WTC11 (cell line): ENCODE results near the gene ZNHIT3.

Experiments
- FOXJ3 ChIP-seq: sonication (generic); formaldehyde crosslinking; IDR thresholded peaks from 2 replicates; pipeline ENCODE4 v1.9.0; 2021; ENCODE audit warnings: missing genetic modification reagents, mild to moderate bottlenecking, borderline replicate concordance
- JUN ChIP-seq: sonication (generic); formaldehyde crosslinking; IDR thresholded peaks from 2 replicates; pipeline ENCODE4 v1.8.0; 2023; ENCODE audit warnings: mild to moderate bottlenecking, missing genetic modification reagents
- NR3C1 ChIP-seq: sonication (generic); formaldehyde crosslinking; conservative IDR thresholded peaks from 2 replicates; pipeline ENCODE4 v1.8.1; 2023; ENCODE audit warnings: low read depth, mild to moderate bottlenecking, missing genetic modification reagents
- USF2 ChIP-seq: sonication (generic); formaldehyde crosslinking; IDR thresholded peaks from 2 replicates; pipeline ENCODE4 v1.8.1; 2023; ENCODE audit warnings: mild to moderate bottlenecking, missing genetic modification reagents, moderate library complexity
- ZNF138 ChIP-seq: sonication (generic); formaldehyde crosslinking; conservative IDR thresholded peaks from 2 replicates; pipeline ENCODE4 v1.8.1; 2022; ENCODE audit warnings: mild to moderate bottlenecking, moderate library complexity, missing genetic modification reagents
- ZNF416 ChIP-seq: fragments of 250-450 bp; sonication (Bioruptor Pico); IDR thresholded peaks from 2 replicates; pipeline ENCODE4 v1.9.0; 2021; ENCODE audit warnings: mild to moderate bottlenecking, inconsistent platforms
- TF ChIP-seq, protein P1 (sequence below): fragments of 200-600 bp; IDR thresholded peaks from 2 replicates; pipeline ENCODE4 v1.8.0; 2022; ENCODE audit warnings: antibody characterized with exemption

DNA sequence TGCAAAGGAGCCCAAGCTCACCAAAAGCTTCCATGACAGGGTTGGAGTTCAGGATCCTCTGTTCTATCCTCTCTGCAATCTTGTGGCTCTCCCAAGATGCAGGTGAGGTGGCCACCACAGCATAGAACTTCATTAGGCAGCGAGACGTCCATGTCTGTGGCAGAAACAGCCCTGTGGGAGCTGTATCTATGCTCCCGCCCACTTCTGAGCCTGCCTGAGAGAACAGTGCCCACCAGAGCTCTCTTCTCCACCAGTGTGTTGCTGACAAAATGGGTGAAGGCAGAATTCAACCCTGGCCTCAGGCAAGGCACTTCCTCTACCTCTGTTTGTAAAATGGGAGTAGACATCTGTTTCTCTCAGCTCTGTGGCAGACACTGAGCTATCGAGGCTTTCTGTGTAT is 29.4 kb downstream of the ZNHIT3 start:
- TF ChIP-seq, protein P1, sequence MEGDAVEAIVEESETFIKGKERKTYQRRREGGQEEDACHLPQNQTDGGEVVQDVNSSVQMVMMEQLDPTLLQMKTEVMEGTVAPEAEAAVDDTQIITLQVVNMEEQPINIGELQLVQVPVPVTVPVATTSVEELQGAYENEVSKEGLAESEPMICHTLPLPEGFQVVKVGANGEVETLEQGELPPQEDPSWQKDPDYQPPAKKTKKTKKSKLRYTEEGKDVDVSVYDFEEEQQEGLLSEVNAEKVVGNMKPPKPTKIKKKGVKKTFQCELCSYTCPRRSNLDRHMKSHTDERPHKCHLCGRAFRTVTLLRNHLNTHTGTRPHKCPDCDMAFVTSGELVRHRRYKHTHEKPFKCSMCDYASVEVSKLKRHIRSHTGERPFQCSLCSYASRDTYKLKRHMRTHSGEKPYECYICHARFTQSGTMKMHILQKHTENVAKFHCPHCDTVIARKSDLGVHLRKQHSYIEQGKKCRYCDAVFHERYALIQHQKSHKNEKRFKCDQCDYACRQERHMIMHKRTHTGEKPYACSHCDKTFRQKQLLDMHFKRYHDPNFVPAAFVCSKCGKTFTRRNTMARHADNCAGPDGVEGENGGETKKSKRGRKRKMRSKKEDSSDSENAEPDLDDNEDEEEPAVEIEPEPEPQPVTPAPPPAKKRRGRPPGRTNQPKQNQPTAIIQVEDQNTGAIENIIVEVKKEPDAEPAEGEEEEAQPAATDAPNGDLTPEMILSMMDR = no peak
- TF ChIP-seq ZNF416 (no peak), JUN (CRISPR knock-in tag) (no peak), FOXJ3 (CRISPR knock-in tag) (no peak), USF2 (CRISPR knock-in tag) (no peak), ZNF138 (no peak), NR3C1 (CRISPR knock-in tag) (no peak)
